GM12878 (cell line): ENCODE measurements around the gene UNC5B. TPM values are rescaled to one million over a fixed set of nuclear protein-coding genes. Genes with fewer than 3 reads are reported as not detected.

Experiments
- ATAC-seq: fragments of 200-7000 bp; cut with Tn5 transposase; 3 replicates; pipeline ENCODE4 v1.9.1; 2020; ENCODE audit warnings: mild to moderate bottlenecking, moderate library complexity
- BruUV-seq: library from RNA; stranded (reverse); fragments of 400-500 nt; replicated peaks from 2 replicates; lab custom pipeline; 2021; lab: Mats Ljungman, UMichigan
- CTCF ChIA-PET: fragments of 300-600 bp; sonication (Branson Sonifier 250); formaldehyde crosslinking; extraction: SDS; loops from one replicate; lab custom pipeline; 2021; ENCODE audit warnings: inconsistent platforms; lab: Yijun Ruan, JAX
- POLR2A ChIA-PET: fragments of 350-600 bp; formaldehyde crosslinking; extraction: SDS; loops from one replicate; lab custom pipeline; 2021; ENCODE audit warnings: inconsistent platforms; lab: Charles Lee
- RAD21 ChIA-PET: fragments of 300-600 bp; sonication (Branson Sonifier 250); formaldehyde crosslinking; loops from one replicate; lab custom pipeline; 2023; ENCODE audit warnings: antibody characterized with exemption; ENCODE audit not compliant: unreplicated experiment; lab: Charles Lee
- SMC1A ChIA-PET: fragments of 300-600 bp; sonication (Branson Sonifier 250); formaldehyde crosslinking; loops from one replicate; lab custom pipeline; 2023; ENCODE audit not compliant: unreplicated experiment, uncharacterized antibody; lab: Charles Lee
- DNase-seq: peaks from one replicate; pipeline ENCODE4 v3.0.0-alpha.2; 2011; ENCODE audit warnings: low read depth, low spot score
- FAIRE-seq: peaks from 3 replicates; lab custom pipeline; 2011; peaks lifted over from hg19 to GRCh38; lab: Jason Lieb, UNC
- H2AFZ ChIP-seq: 2 replicates; pipeline ENCODE4 v1.6.0; 2011; ENCODE audit warnings: low read depth, low read length, control low read depth; ENCODE audit not compliant: control insufficient read depth
- H3K27ac ChIP-seq: 2 replicates; pipeline ENCODE4 v1.5.1; 2011; ENCODE audit warnings: control low read depth; ENCODE audit not compliant: control insufficient read depth, insufficient read depth
- H3K27me3 ChIP-seq, 2 experiments: replicated peaks in 1 of 2; 2 replicates each; pipeline versions ENCODE4 v1.6.0 to v1.6.1; 2011; ENCODE audit warnings: low read length in 1 of 2; ENCODE audit not compliant: control insufficient read depth in 2 of 2, insufficient read depth in 2 of 2
- H3K36me3 ChIP-seq, 2 experiments: 2 replicates each; pipeline ENCODE4 v1.5.1; 2011; ENCODE audit warnings: low read length in 1 of 2; ENCODE audit not compliant: control insufficient read depth in 2 of 2, insufficient read depth in 2 of 2
- H3K4me1 ChIP-seq: 2 replicates; pipeline ENCODE4 v1.6.1; 2011; ENCODE audit warnings: mild to moderate bottlenecking, low read length, moderate library complexity, mixed read lengths; ENCODE audit not compliant: control insufficient read depth, insufficient read depth
- H3K4me2 ChIP-seq: 2 replicates; pipeline ENCODE4 v1.6.0; 2011; ENCODE audit warnings: control low read depth; ENCODE audit not compliant: control insufficient read depth, insufficient read depth
- H3K4me3 ChIP-seq: fragments of 200-600 bp; sonication (generic); 2 replicates; pipeline ENCODE4 v1.5.1; 2016
- H3K79me2 ChIP-seq: 2 replicates; pipeline ENCODE4 v1.6.0; 2011; ENCODE audit warnings: low read length; ENCODE audit not compliant: control insufficient read depth, insufficient read depth
- H3K9ac ChIP-seq: 2 replicates; pipeline ENCODE4 v1.8.0; 2011; ENCODE audit warnings: low read length, control low read depth, mixed read lengths; ENCODE audit not compliant: control insufficient read depth, insufficient read depth
- H3K9me3 ChIP-seq: replicated peaks from 3 replicates; pipeline ENCODE4 v1.5.1; 2011; ENCODE audit warnings: mild to moderate bottlenecking, low read length; ENCODE audit not compliant: control insufficient read depth, insufficient read depth
- H4K20me1 ChIP-seq: 2 replicates; pipeline ENCODE4 v1.6.0; 2011; ENCODE audit not compliant: control insufficient read depth, insufficient read depth
- ASH2L ChIP-seq: fragments of 300-600, 200-600 bp; sonication (generic); IDR thresholded peaks from 2 replicates; pipeline ENCODE4 v1.6.1; 2017; ENCODE audit warnings: low read depth, mild to moderate bottlenecking, borderline replicate concordance
- EED ChIP-seq: sonication (generic); IDR thresholded peaks from 2 replicates; pipeline ENCODE4 v1.6.1; 2016; ENCODE audit warnings: antibody characterized with exemption, low read depth
- FOS ChIP-seq: IDR thresholded peaks from 3 replicates; pipeline ENCODE4 v1.6.1; 2011; ENCODE audit warnings: borderline replicate concordance; ENCODE audit not compliant: insufficient read length; ENCODE audit errors: extremely low read depth
- FOXK2 ChIP-seq: fragments of 450-650 bp; IDR thresholded peaks from 2 replicates; pipeline ENCODE4 v1.6.1; 2017; ENCODE audit warnings: mild to moderate bottlenecking, moderate library complexity
- HDAC2 ChIP-seq: fragments of 200-600 bp; sonication (generic); IDR thresholded peaks from 2 replicates; pipeline ENCODE4 v1.6.1; 2017
- NKRF ChIP-seq: fragments of 450-650 bp; conservative IDR thresholded peaks from 2 replicates; pipeline ENCODE4 v1.6.1; 2017; ENCODE audit warnings: mild to moderate bottlenecking, moderate library complexity
- TAF1 ChIP-seq: IDR thresholded peaks from 2 replicates; pipeline ENCODE4 v1.6.1; 2011; ENCODE audit warnings: mild to moderate bottlenecking, low read depth, low read length, borderline replicate concordance
- WGBS: methylation state at CpG from one replicate; pipeline ENCODE4 v1.1.6; 2016; ENCODE audit warnings: low lambda C conversion rate; ENCODE audit not compliant: insufficient replicate concordance, insufficient coverage; ENCODE audit errors: missing lambda C conversion rate; 5-methylcytosine and 5-hydroxymethylcytosine counted together
- in situ Hi-C: fragments of 300-500 bp; cut with MboI; formaldehyde crosslinking; loops from 9 replicates; pipeline ENCODE4 v1.14.3; 2018; ENCODE audit warnings: mixed read lengths
- intact Hi-C: fragments of 100-400 bp; cut with micrococcal nuclease; formaldehyde crosslinking; loops from one replicate; pipeline ENCODE4 v1.14.2; 2022; ENCODE audit not compliant: unreplicated experiment
- polyA plus RNA-seq, 11 experiments: library from polyadenylated mRNA; depleted of rRNA in 4 of 11; unstranded in 6 of 11; stranded (reverse) in 5 of 11; fragments of >200 nt; fragmentation: Nextera tagmentation in 4 of 11; fragmentation: Illumina TruSeq in 1 of 11; extraction: Ambion mirVana in 4 of 11; extraction: Trizol in 1 of 11; gene quantifications; 1 replicate in 1 of 11; 2 replicates in 10 of 11; pipeline versions ENCODE4 v1.2.1 to v1.2.3, GENCODE V29; 2011 to 2016; ENCODE audit warnings: inconsistent platforms in 2 of 11, missing spikeins in 2 of 11, low read depth in 1 of 11
- total RNA-seq, 4 experiments: library from RNA; depleted of rRNA in 3 of 4; stranded (reverse); fragments of >200 nt in 3 of 4; fragmentation: Illumina TruSeq in 1 of 4; extraction: Trizol in 1 of 4; gene quantifications; 2 replicates each; pipeline versions ENCODE4 v1.2.1 to v1.2.3, GENCODE V29; 2013 to 2021

UNC5B gene
- total and polyA plus RNA-seq, 10 of the 15 experiments (the other 5 are each of a cell fraction or from before 2014, with no cell fraction given), result 0.03 to 0.08 TPM; not detected in 8

- Histone ChIP-seq H3K4me3 (no peak overlapping the region), H4K20me1 (no peaks in the 10 kb centered on the region), H3K27ac (no peak overlapping the region), H3K27me3 (no peaks in the 10 kb centered on the region), H3K4me1 (peaks cover 7% of the 10 kb centered on the region), H3K79me2 (no peaks in the 10 kb centered on the region), H3K9me3 (no peaks in the 10 kb centered on the region), H3K9ac (no peak overlapping the region), H3K4me2 (no peak overlapping the region), H2AFZ (no peak overlapping the region), H3K36me3 (no peaks in the 10 kb centered on the region)
- no TSS peak for BruUV-seq
- in situ Hi-C loops (no loop called here), intact Hi-C loops (no loop called here)
- CTCF ChIA-PET, result interaction anchor here (0.9 kb wide), 1 partner anchor 21 kb away, joined by 4 read pairs; no protein-coding TSS in a partner anchor
- ATAC-seq (no peak), FAIRE-seq (no peak), DNase-seq (no peak)
- WGBS, result 23% methylated on average over 6 of the region's 6 CpGs
- POLR2A ChIA-PET, result no interaction called here
- TF ChIP-seq EED (no peak), FOXK2 (no peak), TAF1 (no peak)
- SMC1A ChIA-PET, result no interaction called here
- RAD21 ChIA-PET, result no interaction called here
These were observed 124.3 kb downstream of the UNC5B start for GRCh38 chr10:71336632-71337031.

- TF ChIP-seq HDAC2 (no peak), ASH2L (no peak), NKRF (no peak), FOS (no peak)
- CTCF ChIA-PET, result interaction anchor here (0.7 to 1.5 kb wide), 2 partner anchors 14 to 28 kb away, joined by 3 read pairs; no protein-coding TSS in a partner anchor
- intact Hi-C loops, result no loop called here
These were observed 124.9 kb downstream of the UNC5B start for GRCh38 chr10:71337219-71337701.

More at GRCh38 chr10:71337219-71337701, 124.9 kb downstream of the UNC5B start:
- H3K36me3 ChIP-seq, result no peaks in the 10 kb centered on the region
- WGBS, result 59% methylated on average over 13 of the region's 13 CpGs
- ATAC-seq, result no peak
- H3K4me2 ChIP-seq, result no peak overlapping the region
- H3K79me2 ChIP-seq, result no peaks in the 10 kb centered on the region
- DNase-seq, result no peak
- H2AFZ ChIP-seq, result no peak overlapping the region
- H3K27me3 ChIP-seq, result no peaks in the 10 kb centered on the region
- no peak overlapping the region for H3K4me3 ChIP-seq
- peaks cover 7% of the 10 kb centered on the region for H3K4me1 ChIP-seq
- no peak for FAIRE-seq
- H4K20me1 ChIP-seq, result no peaks in the 10 kb centered on the region
- ChIA-PET POLR2A (no interaction called here), RAD21 (interaction anchor here (0.9 to 1.1 kb wide), 2 partner anchors 18 to 40 kb away, joined by 3 read pairs; partner anchors contain the start of gene SLC29A3), SMC1A (interaction anchor here (1.2 kb wide), 1 partner anchor 28 kb away, joined by 3 read pairs; no protein-coding TSS in a partner anchor)
- no peaks in the 10 kb centered on the region for H3K9me3 ChIP-seq
- in situ Hi-C loops, result no loop called here
- BruUV-seq, result no TSS peak
- H3K9ac ChIP-seq, result no peak overlapping the region
- H3K27ac ChIP-seq, result no peak overlapping the region
